GM06990 (cell line): Measurements from ENCODE around the gene MSI2.

Experiments
- DNase-seq: peaks from one replicate; pipeline ENCODE4 v3.0.0-alpha.2; 2011; ENCODE audit not compliant: insufficient read length; ENCODE audit errors: extremely low read depth
- H3K27me3 ChIP-seq: replicated peaks from 2 replicates; pipeline ENCODE4 v1.6.0; 2011; ENCODE audit warnings: low read length; ENCODE audit not compliant: control insufficient read depth, insufficient read depth
- H3K36me3 ChIP-seq: 2 replicates; pipeline ENCODE4 v1.5.1; 2011; ENCODE audit warnings: low read length; ENCODE audit not compliant: control insufficient read depth, insufficient read depth
- H3K4me3 ChIP-seq: replicated peaks from 2 replicates; pipeline ENCODE4 v1.5.1; 2011; ENCODE audit warnings: low read depth, mild to moderate bottlenecking, control low read depth, low read length
- CTCF ChIP-seq: IDR thresholded peaks from 2 replicates; pipeline ENCODE4 v1.5.1; 2011; ENCODE audit warnings: low read length, control low read depth, mild to moderate bottlenecking, inconsistent platforms; ENCODE audit not compliant: insufficient read depth, poor library complexity, severe bottlenecking

MSI2 gene

GRCh38 chr17:57485916-57486881, 229.9 kb downstream of the MSI2 start:
- H3K36me3 ChIP-seq: no peaks in the 10 kb centered on the region
- TF ChIP-seq CTCF: no peak

GRCh38 chr17:57486882-57487301, 230.6 kb downstream of the MSI2 start:
- Histone ChIP-seq H3K4me3 (no peak overlapping the region), H3K27me3 (no peaks in the 10 kb centered on the region), H3K36me3 (no peaks in the 10 kb centered on the region)
- no peak for TF ChIP-seq CTCF
- no peak for DNase-seq

More at GRCh38 chr17:57485916-57486881, 229.9 kb downstream of the MSI2 start:
- no peak for DNase-seq
- H3K27me3 ChIP-seq: no peaks in the 10 kb centered on the region
- no peak overlapping the region for H3K4me3 ChIP-seq

- TF ChIP-seq CTCF: no peak
- no peak for DNase-seq
- Histone ChIP-seq H3K4me3 (no peak overlapping the region), H3K36me3 (no peaks in the 10 kb centered on the region), H3K27me3 (no peaks in the 10 kb centered on the region)
Measured at GRCh38 chr17:57487573-57487972, 231.2 kb downstream of the MSI2 start.

- Histone ChIP-seq H3K36me3 (no peaks in the 10 kb centered on the region), H3K4me3 (no peak overlapping the region), H3K27me3 (no peaks in the 10 kb centered on the region)
- no peak for TF ChIP-seq CTCF
- DNase-seq: no peak
Measured at GRCh38 chr17:57488856-57489255, 232.5 kb downstream of the MSI2 start.

- Histone ChIP-seq H3K36me3 (no peaks in the 10 kb centered on the region), H3K27me3 (no peaks in the 10 kb centered on the region), H3K4me3 (no peak overlapping the region)
- TF ChIP-seq CTCF: no peak
- DNase-seq: no peak
Measured at GRCh38 chr17:57489321-57489720, 233.0 kb downstream of the MSI2 start.
